NCI-H510A (cell line): ENCODE measurements around the gene TREX2.

ENCODE experiments used
- DNase-seq: peaks from one replicate; lab custom pipeline; 2025; lab: John Stamatoyannopoulos, UW

Gene TREX2

GRCh38 chrX:153434801-153435200, 11.1 kb downstream of the TREX2 start:
- no peak for DNase-seq

- no peak for DNase-seq
Observed at GRCh38 chrX:153433781-153434285, 12.0 kb downstream of the TREX2 start.

- no peak for DNase-seq
Observed at GRCh38 chrX:153433161-153433680, 12.6 kb downstream of the TREX2 start.

- DNase-seq: no peak
Observed at GRCh38 chrX:153430796-153431195, 15.1 kb downstream of the TREX2 start.

GRCh38 chrX:153426204-153426603, 19.7 kb downstream of the TREX2 start:
- no peak for DNase-seq

GRCh38 chrX:153423652-153424051, 22.2 kb downstream of the TREX2 start:
- DNase-seq: no peak

- no peak for DNase-seq
Observed at GRCh38 chrX:153421856-153422255, 24.0 kb downstream of the TREX2 start.

- no peak for DNase-seq
Observed at GRCh38 chrX:153420851-153421599, 24.8 kb downstream of the TREX2 start.

GRCh38 chrX:153417637-153418036, 28.2 kb downstream of the TREX2 start:
- DNase-seq: no peak

GRCh38 chrX:153416781-153417450, 28.9 kb downstream of the TREX2 start:
- DNase-seq: no peak

- no peak for DNase-seq
Observed at GRCh38 chrX:153414856-153415510, 30.9 kb downstream of the TREX2 start.

GRCh38 chrX:153413731-153414130, 32.1 kb downstream of the TREX2 start:
- DNase-seq: no peak

GRCh38 chrX:153412746-153413720, 32.8 kb downstream of the TREX2 start:
- no peak for DNase-seq

GRCh38 chrX:153411988-153412574, 33.8 kb downstream of the TREX2 start:
- DNase-seq: no peak

- no peak for DNase-seq
Observed at GRCh38 chrX:153411255-153411987, 34.4 kb downstream of the TREX2 start, which contains the start of gene ZFP92. Gene ZFP92, plus strand, starts transcription at chrX:153411472. Its CDS starts 6,851 bp downstream, at chrX:153418323.

GRCh38 chrX:153410888-153411254, 35.0 kb downstream of the TREX2 start:
- no peak for DNase-seq

- no peak for DNase-seq
Observed at GRCh38 chrX:153410373-153410772, 35.5 kb downstream of the TREX2 start.

- DNase-seq: no peak
Observed at GRCh38 chrX:153409414-153410101, 36.3 kb downstream of the TREX2 start.

- no peak for DNase-seq
Observed at GRCh38 chrX:153408871-153409351, 36.9 kb downstream of the TREX2 start.
